Endodermal cell (in vitro differentiated cells): ENCODE results near the gene ATF7. TPM values are rescaled to one million over a fixed set of nuclear protein-coding genes. Genes with fewer than 3 reads are reported as not detected.
A peak's percentile ranks its signal among the peaks of the same experiment; 100 is the strongest.

Source experiments
- DNase-seq: peaks from one replicate; pipeline ENCODE4 v3.0.0-alpha.2; 2017
- H3K27ac ChIP-seq: 2 replicates; pipeline ENCODE4 v1.5.1; 2013; ENCODE audit warnings: mild to moderate bottlenecking, low read depth, low read length, moderate library complexity
- H3K27me3 ChIP-seq: 2 replicates; pipeline ENCODE4 v1.6.1; 2013; ENCODE audit warnings: mild to moderate bottlenecking, low read length, moderate library complexity; ENCODE audit not compliant: insufficient read depth, control insufficient read depth, poor library complexity, severe bottlenecking
- H3K36me3 ChIP-seq: 2 replicates; pipeline ENCODE4 v1.7.0; 2013; ENCODE audit warnings: mild to moderate bottlenecking, low read length, moderate library complexity; ENCODE audit not compliant: control insufficient read depth, insufficient read depth
- H3K4me1 ChIP-seq: one replicate; pipeline ENCODE4 v1.7.0; 2013; ENCODE audit warnings: low read length; ENCODE audit not compliant: control insufficient read depth, insufficient read depth
- H3K4me3 ChIP-seq: 2 replicates; pipeline ENCODE4 v1.5.1; 2013; ENCODE audit warnings: mild to moderate bottlenecking, low read length, moderate library complexity
- H3K9ac ChIP-seq: 2 replicates; pipeline ENCODE4 v1.6.1; 2013; ENCODE audit warnings: mild to moderate bottlenecking, low read length, moderate library complexity; ENCODE audit not compliant: poor library complexity, severe bottlenecking; ENCODE audit errors: extremely low read depth
- H3K9me3 ChIP-seq: 2 replicates; pipeline ENCODE4 v1.6.1; 2013; ENCODE audit warnings: mild to moderate bottlenecking, low read length, moderate library complexity; ENCODE audit not compliant: control insufficient read depth
- H3K27ac Mint-ChIP-seq: 2 replicates; pipeline ENCODE4 v1.8.0; 2020; ENCODE audit warnings: mixed read lengths
- H3K27me3 Mint-ChIP-seq: 2 replicates; pipeline ENCODE4 v1.8.0; 2021; ENCODE audit warnings: mild to moderate bottlenecking, mixed read lengths; ENCODE audit not compliant: insufficient read depth
- H3K36me3 Mint-ChIP-seq: 2 replicates; pipeline ENCODE4 v1.8.0; 2020; ENCODE audit warnings: low read depth, mixed read lengths
- H3K4me1 Mint-ChIP-seq: 2 replicates; pipeline ENCODE4 v1.8.0; 2020; ENCODE audit warnings: mixed read lengths
- H3K4me3 Mint-ChIP-seq: 2 replicates; pipeline ENCODE4 v1.8.0; 2020; ENCODE audit warnings: mild to moderate bottlenecking, moderate library complexity, mixed read lengths
- H3K9me3 Mint-ChIP-seq: 2 replicates; pipeline ENCODE4 v1.8.0; 2020; ENCODE audit warnings: mild to moderate bottlenecking, mixed read lengths
- CTCF ChIP-seq: fragments of 200-600 bp; sonication (generic); conservative IDR thresholded peaks from 2 replicates; pipeline ENCODE4 v1.5.0; 2021; ENCODE audit warnings: antibody characterized with exemption, mild to moderate bottlenecking
- WGBS, 2 experiments: methylation state at CpG; one replicate each; pipeline versions ENCODE4 v1.1.5 to v1.1.7; 2013; ENCODE audit warnings: missing lambda C conversion rate in 2 of 2, mixed read lengths in 1 of 2; ENCODE audit not compliant: insufficient coverage in 1 of 2, insufficient read length in 1 of 2; 5-methylcytosine and 5-hydroxymethylcytosine counted together
- total RNA-seq, 2 donors: library from RNA; stranded (reverse); fragmentation: NEBNext Ultra II Directional in 1 of 2; extraction: Animal tissue kit (Norgen Biotek cat#: 25700) in 1 of 2; gene quantifications; 2 replicates in 1 of 2; 3 replicates in 1 of 2; pipeline ENCODE4 v1.2.1, GENCODE V29; 2021

ATF7 gene
- total RNA-seq, 2 donors from 2014 or later: 29.0 to 36.6 TPM

GRCh38 chr12:53572134-53572758 is 53.9 kb downstream of the ATF7 start:
- no peaks in the 10 kb centered on the region for H3K27me3 Mint-ChIP-seq
- Histone ChIP-seq H3K36me3 (peaks cover 21% of the 10 kb centered on the region), H3K9me3 (peaks cover 19% of the 10 kb centered on the region), H3K9ac (no peak overlapping the region), H3K4me3 (no peak overlapping the region), H3K4me1 (no peaks in the 10 kb centered on the region), H3K27ac (no peak overlapping the region), H3K27me3 (no peaks in the 10 kb centered on the region)
- peaks cover 9% of the 10 kb centered on the region for H3K9me3 Mint-ChIP-seq
- peaks cover 12% of the 10 kb centered on the region for H3K4me1 Mint-ChIP-seq
- peaks cover 22% of the 10 kb centered on the region for H3K36me3 Mint-ChIP-seq
- H3K27ac Mint-ChIP-seq: no peak overlapping the region
- no peak for TF ChIP-seq CTCF
- no peak overlapping the region for H3K4me3 Mint-ChIP-seq
- 97 to 100% methylated on average over 2 to 8 of the region's 8 CpGs for WGBS, 2 experiments
- no peak for DNase-seq

- Histone ChIP-seq H3K9ac (no peak overlapping the region), H3K27ac (no peak overlapping the region), H3K27me3 (no peaks in the 10 kb centered on the region), H3K4me1 (no peaks in the 10 kb centered on the region), H3K9me3 (peaks cover 19% of the 10 kb centered on the region), H3K36me3 (peaks cover 19% of the 10 kb centered on the region), H3K4me3 (peak overlapping the region; percentile 47)
- Mint-ChIP-seq H3K36me3 (peaks cover 17% of the 10 kb centered on the region), H3K4me1 (peaks cover 12% of the 10 kb centered on the region), H3K9me3 (peaks cover 9% of the 10 kb centered on the region), H3K4me3 (no peak overlapping the region), H3K27ac (no peak overlapping the region), H3K27me3 (no peaks in the 10 kb centered on the region)
- TF ChIP-seq CTCF: no peak
- no peak for DNase-seq
- no CpG with 5 or more reads among the region's 2 CpGs for WGBS, 2 experiments
These were observed 54.9 kb downstream of the ATF7 start for GRCh38 chr12:53571295-53571694.

GRCh38 chr12:53568809-53569557 is 57.2 kb downstream of the ATF7 start:
- H3K36me3 Mint-ChIP-seq: peaks cover 17% of the 10 kb centered on the region
- peaks cover 6% of the 10 kb centered on the region for H3K4me1 Mint-ChIP-seq
- DNase-seq: peak; percentile 59
- WGBS, 2 experiments: 79 to 86% methylated on average over 2 of the region's 2 CpGs
- no peak overlapping the region for H3K4me3 Mint-ChIP-seq
- Histone ChIP-seq H3K36me3 (peaks cover 18% of the 10 kb centered on the region), H3K27ac (peak overlapping the region; percentile 7), H3K4me1 (no peaks in the 10 kb centered on the region), H3K27me3 (no peaks in the 10 kb centered on the region), H3K4me3 (no peak overlapping the region), H3K9me3 (peaks cover 19% of the 10 kb centered on the region), H3K9ac (no peak overlapping the region)
- H3K9me3 Mint-ChIP-seq: peaks cover 9% of the 10 kb centered on the region
- no peaks in the 10 kb centered on the region for H3K27me3 Mint-ChIP-seq
- no peak overlapping the region for H3K27ac Mint-ChIP-seq
- TF ChIP-seq CTCF: no peak
